Neural crest cell (in vitro differentiated cells): Measurements from ENCODE around the gene EYS. TPM values are rescaled to one million over a fixed set of nuclear protein-coding genes. Genes with fewer than 3 reads are reported as not detected.

Source experiments
- DNase-seq: peaks from one replicate; pipeline ENCODE4 v3.0.0; 2021; ENCODE audit warnings: low read depth, mixed read lengths, low spot score
- H3K27ac Mint-ChIP-seq: one replicate; pipeline ENCODE4 v1.8.0; 2021; ENCODE audit warnings: mild to moderate bottlenecking, mixed read lengths; ENCODE audit not compliant: unreplicated experiment
- H3K27me3 Mint-ChIP-seq: 2 replicates; pipeline ENCODE4 v1.8.0; 2021; ENCODE audit warnings: low read depth, mild to moderate bottlenecking, mixed read lengths
- H3K36me3 Mint-ChIP-seq: 2 replicates; pipeline ENCODE4 v1.8.0; 2021; ENCODE audit warnings: low read depth, mild to moderate bottlenecking, mixed read lengths
- H3K4me1 Mint-ChIP-seq: 2 replicates; pipeline ENCODE4 v1.8.0; 2021; ENCODE audit warnings: mixed read lengths
- H3K4me3 Mint-ChIP-seq: one replicate; pipeline ENCODE4 v1.8.0; 2021; ENCODE audit warnings: mild to moderate bottlenecking, mixed read lengths
- H3K9me3 Mint-ChIP-seq: 2 replicates; pipeline ENCODE4 v1.8.0; 2021; ENCODE audit warnings: mixed read lengths
- CTCF ChIP-seq: fragments of 200-600 bp; sonication (generic); conservative IDR thresholded peaks from 2 replicates; pipeline ENCODE4 v1.5.0; 2021; ENCODE audit warnings: antibody characterized with exemption, mild to moderate bottlenecking
- total RNA-seq: library from RNA; stranded (reverse); gene quantifications from 2 replicates; pipeline ENCODE4 v1.2.1, GENCODE V29; 2021

Gene EYS
- total RNA-seq, 1 donor from 2014 or later: 0.40 TPM

DNA sequence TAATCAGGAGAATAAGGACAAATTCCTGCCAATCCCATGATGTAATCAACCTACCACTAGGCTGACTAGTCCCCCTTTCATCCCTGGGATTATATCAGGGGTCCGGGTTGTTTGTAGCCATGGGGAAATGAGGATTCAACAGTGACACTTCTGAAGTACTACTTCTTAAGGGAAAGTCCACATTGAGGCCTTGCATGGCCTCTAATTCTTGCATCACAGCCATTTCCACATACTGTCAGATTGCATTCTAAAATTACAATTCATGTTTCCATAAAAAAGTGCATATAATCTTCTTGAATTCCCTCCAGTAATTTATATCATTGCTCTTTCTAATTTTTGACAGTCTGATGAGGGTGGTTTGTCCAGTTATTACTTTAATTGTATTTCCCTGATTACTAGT is 1887.2 kb downstream of the EYS start:
- no peak for TF ChIP-seq CTCF
- Mint-ChIP-seq H3K4me3 (no peak overlapping the region), H3K9me3 (no peaks in the 10 kb centered on the region), H3K27me3 (no peaks in the 10 kb centered on the region), H3K4me1 (peaks cover 10% of the 10 kb centered on the region), H3K27ac (no peak overlapping the region), H3K36me3 (no peaks in the 10 kb centered on the region)
- no peak for DNase-seq

- DNase-seq: no peak
- Mint-ChIP-seq H3K27ac (no peak overlapping the region), H3K4me3 (no peak overlapping the region), H3K27me3 (no peaks in the 10 kb centered on the region), H3K4me1 (peaks cover 10% of the 10 kb centered on the region), H3K36me3 (no peaks in the 10 kb centered on the region), H3K9me3 (no peaks in the 10 kb centered on the region)
- TF ChIP-seq CTCF: no peak
Observed at GRCh38 chr6:63817492-63818050, 1889.5 kb downstream of the EYS start.

DNA sequence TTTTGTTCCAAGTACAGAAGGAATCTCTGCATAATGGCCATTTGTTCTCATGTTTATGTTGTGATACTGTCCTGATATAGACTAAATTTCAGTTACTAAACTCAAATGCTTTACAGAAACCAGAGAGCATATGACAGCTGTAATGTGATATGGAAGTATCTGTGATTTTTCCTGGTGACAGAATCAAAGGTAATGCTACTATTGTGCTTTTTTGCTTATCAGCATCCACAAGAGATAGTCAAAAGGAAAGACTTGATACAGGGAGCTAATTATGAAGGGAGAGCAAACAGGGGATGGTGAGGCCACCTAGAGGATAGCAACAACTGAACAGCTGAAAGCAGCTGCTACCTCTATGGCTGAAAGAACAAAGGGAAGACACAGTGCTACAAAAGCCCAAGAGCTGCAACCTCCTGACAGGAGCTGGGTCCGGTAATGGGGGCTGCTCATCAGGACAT is 1890.0 kb downstream of the EYS start:
- Mint-ChIP-seq H3K27me3 (no peaks in the 10 kb centered on the region), H3K36me3 (no peaks in the 10 kb centered on the region), H3K4me1 (peaks cover 10% of the 10 kb centered on the region), H3K4me3 (no peak overlapping the region), H3K9me3 (no peaks in the 10 kb centered on the region), H3K27ac (peak overlapping the region; percentile 16)
- TF ChIP-seq CTCF: peak; percentile 24
- no peak for DNase-seq

DNA sequence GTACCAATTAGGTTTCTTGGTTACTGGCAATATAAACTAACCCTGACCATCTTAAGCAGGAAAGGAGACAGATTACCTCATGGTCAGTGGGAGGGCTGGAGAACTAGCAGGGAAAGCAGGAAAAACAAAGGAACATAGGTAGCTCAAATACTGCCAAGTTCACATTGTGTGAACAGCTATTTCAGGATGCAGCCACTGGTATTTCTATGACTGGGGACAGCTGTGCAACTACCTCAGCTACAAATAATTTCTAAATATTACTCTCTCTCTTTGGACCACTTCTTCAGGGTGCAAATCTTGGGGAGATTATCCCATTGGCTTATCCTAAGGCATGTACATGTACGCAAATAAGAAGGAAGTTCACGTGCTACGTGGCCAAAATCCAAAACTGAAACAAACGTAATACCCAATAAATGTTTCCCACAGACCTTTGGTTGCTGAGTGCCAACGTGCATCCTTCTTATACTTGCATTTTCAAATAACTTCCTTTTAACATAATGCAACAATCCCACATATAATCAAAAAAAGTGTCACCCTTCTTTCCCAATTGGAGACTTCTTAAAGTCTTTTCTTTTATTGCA is 1890.5 kb downstream of the EYS start:
- Mint-ChIP-seq H3K4me3 (no peak overlapping the region), H3K36me3 (no peaks in the 10 kb centered on the region), H3K27me3 (no peaks in the 10 kb centered on the region), H3K27ac (no peak overlapping the region), H3K4me1 (peaks cover 8% of the 10 kb centered on the region), H3K9me3 (no peaks in the 10 kb centered on the region)
- TF ChIP-seq CTCF: no peak
- DNase-seq: no peak

DNA sequence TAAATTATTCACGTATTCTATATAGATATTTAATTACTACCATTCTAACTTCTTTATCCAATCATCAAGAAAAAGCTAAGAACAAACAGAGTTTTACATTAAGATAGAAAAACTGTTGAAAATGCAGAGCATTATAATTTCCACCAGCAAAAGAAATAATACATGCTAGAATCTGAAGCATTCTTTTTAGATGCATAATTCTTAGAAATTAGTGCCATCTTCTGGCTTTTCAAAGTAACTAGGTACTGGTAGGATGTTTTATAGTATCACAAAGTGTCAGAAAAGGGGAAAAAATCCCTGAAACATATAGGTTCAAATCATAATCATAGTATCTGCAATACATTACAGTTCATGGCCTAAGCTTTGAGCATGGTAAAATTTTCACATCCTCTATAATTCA is 1892.6 kb downstream of the EYS start:
- no peak overlapping the region for H3K27ac Mint-ChIP-seq
- H3K9me3 Mint-ChIP-seq: no peaks in the 10 kb centered on the region
- no peaks in the 10 kb centered on the region for H3K36me3 Mint-ChIP-seq
- H3K4me1 Mint-ChIP-seq: peaks cover 4% of the 10 kb centered on the region
- no peak for TF ChIP-seq CTCF
- no peaks in the 10 kb centered on the region for H3K27me3 Mint-ChIP-seq
- DNase-seq: no peak
- H3K4me3 Mint-ChIP-seq: no peak overlapping the region
